Natural killer cell (primary cell): ENCODE measurements around the gene SETD7. TPM values are rescaled to one million over a fixed set of nuclear protein-coding genes. Genes with fewer than 3 reads are reported as not detected.

Source experiments
- ATAC-seq, 3 donors: fragments of 150-1000 bp in 2 of 3; fragments of 200-7000 bp in 1 of 3; cut with Tn5 transposase; 1 replicate in 1 of 3; 2 replicates in 2 of 3; pipeline ENCODE4 v1.10.0; 2021; ENCODE audit warnings: mild to moderate bottlenecking in 2 of 3, moderate library complexity in 2 of 3
- DNase-seq, 2 donors: peaks; one replicate each; pipeline versions ENCODE4 v3.0.0 to v3.0.0-alpha.2; 2013 to 2021; ENCODE audit warnings: mixed read lengths in 1 of 2
- H3K27ac ChIP-seq: one replicate; pipeline ENCODE4 v1.5.1; 2013; ENCODE audit warnings: mild to moderate bottlenecking, low read length
- H3K27me3 ChIP-seq: one replicate; pipeline ENCODE4 v1.6.1; 2013; ENCODE audit warnings: low read length; ENCODE audit not compliant: control insufficient read depth, insufficient read depth
- H3K36me3 ChIP-seq: one replicate; pipeline ENCODE4 v1.6.1; 2013; ENCODE audit warnings: low read length; ENCODE audit not compliant: control insufficient read depth, insufficient read depth
- H3K4me1 ChIP-seq: one replicate; pipeline ENCODE4 v1.6.1; 2013; ENCODE audit warnings: low read length; ENCODE audit not compliant: control insufficient read depth, insufficient read depth
- H3K4me3 ChIP-seq: one replicate; pipeline ENCODE4 v1.5.1; 2013; ENCODE audit warnings: low read length
- H3K9me3 ChIP-seq: one replicate; pipeline ENCODE4 v1.6.1; 2013; ENCODE audit warnings: low read length; ENCODE audit not compliant: control insufficient read depth, insufficient read depth
- H3K27ac Mint-ChIP-seq, 2 donors: one replicate each; pipeline ENCODE4 v1.8.0; 2022; ENCODE audit warnings: mild to moderate bottlenecking in 2 of 2, mixed read lengths in 2 of 2, moderate library complexity in 1 of 2
- H3K27me3 Mint-ChIP-seq, 2 donors: one replicate each; pipeline ENCODE4 v1.8.0; 2022; ENCODE audit warnings: low read depth in 2 of 2, mixed read lengths in 2 of 2
- H3K36me3 Mint-ChIP-seq: one replicate; pipeline ENCODE4 v1.8.0; 2022; ENCODE audit warnings: mixed read lengths
- H3K4me1 Mint-ChIP-seq, 2 donors: one replicate each; pipeline ENCODE4 v1.8.0; 2022; ENCODE audit warnings: mixed read lengths in 2 of 2
- H3K4me3 Mint-ChIP-seq: one replicate; pipeline ENCODE4 v1.8.0; 2022; ENCODE audit warnings: mild to moderate bottlenecking, moderate library complexity, mixed read lengths
- H3K9me3 Mint-ChIP-seq, 2 donors: one replicate each; pipeline ENCODE4 v1.8.0; 2022; ENCODE audit warnings: mixed read lengths in 2 of 2
- WGBS: methylation state at CpG from one replicate; pipeline ENCODE4 v1.1.7; 2013; ENCODE audit warnings: missing lambda C conversion rate; ENCODE audit not compliant: insufficient coverage; 5-methylcytosine and 5-hydroxymethylcytosine counted together
- intact Hi-C: fragments of 100-400 bp; cut with micrococcal nuclease; formaldehyde crosslinking; loops from one replicate; pipeline ENCODE4 v1.14.2; 2022
- total RNA-seq, 4 donors: library from RNA; stranded (reverse); fragments of 120-200 nt in 1 of 4; gene quantifications; one replicate each; pipeline versions ENCODE4 v1.2.3 to v1.2.4, GENCODE V29; 2013 to 2022
- TF ChIP-seq, protein P1 (sequence below): fragments of 200-600 bp; IDR thresholded peaks from one replicate; pipeline ENCODE4 v1.8.0; 2022; ENCODE audit warnings: antibody characterized with exemption

The SETD7 gene
- total RNA-seq, 3 donors from 2014 or later (not counting 1 experiment from before 2014, with no cell fraction given) = 2.6 to 4.1 (median 3.3) TPM

DNA sequence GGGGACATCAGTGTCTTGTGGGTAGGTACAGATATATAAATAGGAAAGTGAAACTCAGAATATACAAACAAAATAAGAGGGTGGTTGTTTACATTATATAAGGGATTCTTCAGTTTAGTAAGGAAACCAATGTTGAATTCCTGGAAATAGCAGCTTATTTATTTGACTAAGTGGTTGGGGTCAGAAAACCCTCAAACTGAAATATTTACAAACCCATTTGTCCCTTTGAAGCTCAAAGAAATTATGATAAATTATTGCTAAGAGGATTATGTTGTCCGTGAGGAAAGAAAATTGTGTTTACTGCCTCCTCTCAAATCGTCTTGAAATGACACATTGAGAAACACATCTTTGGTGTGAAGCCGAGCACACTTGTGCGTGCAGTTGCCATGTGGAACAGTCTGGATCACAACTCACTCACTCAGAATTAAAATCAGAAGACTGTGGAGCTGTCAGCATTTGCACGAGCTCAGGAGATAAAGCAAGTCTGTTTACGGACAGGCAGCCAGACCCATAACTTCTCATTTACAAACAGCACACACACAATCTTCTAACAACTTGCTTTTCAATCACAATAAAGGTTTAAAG lies 46.8 kb upstream of the SETD7 start:
- Histone ChIP-seq H3K36me3 (no peaks in the 10 kb centered on the region), H3K4me3 (no peak overlapping the region), H3K4me1 (peaks cover 9% of the 10 kb centered on the region), H3K27ac (no peak overlapping the region), H3K27me3 (no peaks in the 10 kb centered on the region), H3K9me3 (no peaks in the 10 kb centered on the region)
- ATAC-seq (no peak), DNase-seq (no peak)
- H3K27ac Mint-ChIP-seq = no peak overlapping the region
- H3K27me3 Mint-ChIP-seq = peaks cover 21 to 22% of the 10 kb centered on the region in 2 donors
- no peaks in the 10 kb centered on the region for H3K9me3 Mint-ChIP-seq
- no peaks in the 10 kb centered on the region for H3K36me3 Mint-ChIP-seq
- no peak overlapping the region for H3K4me3 Mint-ChIP-seq
- peaks cover 16 to 17% of the 10 kb centered on the region in 2 donors for H3K4me1 Mint-ChIP-seq
- TF ChIP-seq, protein P1, sequence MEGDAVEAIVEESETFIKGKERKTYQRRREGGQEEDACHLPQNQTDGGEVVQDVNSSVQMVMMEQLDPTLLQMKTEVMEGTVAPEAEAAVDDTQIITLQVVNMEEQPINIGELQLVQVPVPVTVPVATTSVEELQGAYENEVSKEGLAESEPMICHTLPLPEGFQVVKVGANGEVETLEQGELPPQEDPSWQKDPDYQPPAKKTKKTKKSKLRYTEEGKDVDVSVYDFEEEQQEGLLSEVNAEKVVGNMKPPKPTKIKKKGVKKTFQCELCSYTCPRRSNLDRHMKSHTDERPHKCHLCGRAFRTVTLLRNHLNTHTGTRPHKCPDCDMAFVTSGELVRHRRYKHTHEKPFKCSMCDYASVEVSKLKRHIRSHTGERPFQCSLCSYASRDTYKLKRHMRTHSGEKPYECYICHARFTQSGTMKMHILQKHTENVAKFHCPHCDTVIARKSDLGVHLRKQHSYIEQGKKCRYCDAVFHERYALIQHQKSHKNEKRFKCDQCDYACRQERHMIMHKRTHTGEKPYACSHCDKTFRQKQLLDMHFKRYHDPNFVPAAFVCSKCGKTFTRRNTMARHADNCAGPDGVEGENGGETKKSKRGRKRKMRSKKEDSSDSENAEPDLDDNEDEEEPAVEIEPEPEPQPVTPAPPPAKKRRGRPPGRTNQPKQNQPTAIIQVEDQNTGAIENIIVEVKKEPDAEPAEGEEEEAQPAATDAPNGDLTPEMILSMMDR = no peak
- 79% methylated on average over 6 of the region's 6 CpGs for WGBS
- intact Hi-C loops = loop anchor here (1.0 to 10.0 kb wide), 2 partner anchors 48 to 652 kb away; no protein-coding TSS in a partner anchor

DNA sequence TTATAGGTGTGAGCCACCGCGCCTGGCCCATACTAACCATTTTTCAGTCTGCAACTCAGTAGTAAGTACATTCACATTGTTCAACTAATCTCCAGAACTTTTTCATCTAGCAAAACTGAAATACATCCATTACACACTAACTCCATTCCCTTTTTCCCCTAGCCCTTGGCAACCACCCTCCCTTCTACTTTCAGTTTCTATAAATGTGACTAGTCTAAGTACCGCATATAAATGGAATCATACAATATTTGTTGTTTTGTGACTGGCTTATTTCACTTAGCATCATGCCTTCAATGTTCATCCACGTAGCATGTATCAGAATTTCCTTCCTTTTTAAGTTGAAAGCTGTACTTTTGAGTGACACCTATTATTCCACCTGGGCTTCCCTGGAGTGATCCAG lies 44.6 kb upstream of the SETD7 start:
- ATAC-seq (no peak), DNase-seq (no peak)
- TF ChIP-seq, protein P1 = no peak
- H3K9me3 ChIP-seq = no peaks in the 10 kb centered on the region
- 86% methylated on average over 4 of the region's 4 CpGs for WGBS
- Mint-ChIP-seq H3K27ac (no peak overlapping the region), H3K4me1 (peaks cover under 1 to 2% of the 10 kb centered on the region in 2 donors), H3K9me3 (no peaks in the 10 kb centered on the region), H3K4me3 (no peak overlapping the region), H3K27me3 (peaks cover 21 to 38% of the 10 kb centered on the region in 2 donors), H3K36me3 (no peaks in the 10 kb centered on the region)
- H3K36me3 ChIP-seq = no peaks in the 10 kb centered on the region
- H3K27ac ChIP-seq = no peak overlapping the region
- no peaks in the 10 kb centered on the region for H3K4me1 ChIP-seq
- no peak overlapping the region for H3K4me3 ChIP-seq
- intact Hi-C loops = loop anchor here (10.0 kb wide), 1 partner anchor 654 kb away; no protein-coding TSS in a partner anchor
- no peaks in the 10 kb centered on the region for H3K27me3 ChIP-seq

DNA sequence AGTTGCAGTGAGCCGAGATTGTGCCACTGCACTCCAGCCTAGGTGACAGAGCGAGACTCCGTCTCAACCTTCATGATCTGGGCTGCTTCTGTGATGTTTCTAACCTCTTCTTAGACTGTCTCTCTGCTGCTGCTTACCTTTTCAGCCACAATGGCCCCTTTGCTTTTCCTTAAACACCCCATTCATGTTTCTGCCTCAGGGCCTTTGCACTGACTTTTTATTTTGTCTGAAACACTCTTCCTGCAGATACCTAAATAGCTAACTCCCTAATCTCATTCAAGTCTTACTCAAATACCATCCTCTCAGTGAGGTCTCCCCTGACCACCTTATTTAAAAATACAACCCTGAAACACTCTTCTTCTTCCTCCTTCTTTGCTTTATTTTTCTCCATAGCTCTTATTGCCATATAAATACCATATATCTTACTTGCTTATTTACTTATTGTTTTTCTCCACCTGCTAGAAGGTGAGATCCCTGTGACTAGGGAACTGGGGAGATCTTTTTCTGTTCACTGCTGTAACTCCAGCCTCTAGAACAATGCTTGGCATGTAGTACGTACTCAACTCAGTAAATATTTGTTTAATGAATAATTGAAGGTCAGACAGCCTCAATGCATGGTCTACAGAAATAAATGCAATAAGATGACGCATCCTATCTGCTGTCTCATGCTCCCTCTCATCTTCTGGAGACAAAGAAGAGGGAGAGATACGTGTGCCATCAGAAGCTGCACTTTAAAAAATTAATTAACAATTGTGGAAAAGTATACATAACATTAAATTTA lies 43.8 kb upstream of the SETD7 start:
- intact Hi-C loops = loop anchor here (10.0 kb wide), 1 partner anchor 655 kb away; no protein-coding TSS in a partner anchor
- Histone ChIP-seq H3K4me1 (no peaks in the 10 kb centered on the region), H3K27ac (no peak overlapping the region), H3K9me3 (no peaks in the 10 kb centered on the region), H3K4me3 (no peak overlapping the region), H3K36me3 (no peaks in the 10 kb centered on the region), H3K27me3 (no peaks in the 10 kb centered on the region)
- TF ChIP-seq, protein P1 = no peak
- WGBS = 90% methylated on average over 5 of the region's 6 CpGs
- DNase-seq (no peak), ATAC-seq (no peak)
- peaks cover 20 to 46% of the 10 kb centered on the region in 2 donors for H3K27me3 Mint-ChIP-seq
- no peak overlapping the region for H3K27ac Mint-ChIP-seq
- H3K4me1 Mint-ChIP-seq = no peaks in the 10 kb centered on the region
- H3K36me3 Mint-ChIP-seq = no peaks in the 10 kb centered on the region
- H3K4me3 Mint-ChIP-seq = no peak overlapping the region
- H3K9me3 Mint-ChIP-seq = no peaks in the 10 kb centered on the region
